Activated CD8-positive, alpha-beta memory T cell treated with anti-CD3 and anti-CD28 coated beads for 36 hours (primary cell): Measurements from ENCODE around the gene WDSUB1. TPM values are rescaled to one million over a fixed set of nuclear protein-coding genes. Genes with fewer than 3 reads are reported as not detected.

Source experiments
- CTCF ChIA-PET: fragments of 350-600 bp; sonication (Branson Sonifier 250); formaldehyde crosslinking; loops from one replicate; lab custom pipeline; 2021; ENCODE audit warnings: antibody characterized with exemption; lab: Charles Lee
- POLR2A ChIA-PET: fragments of 350-600 bp; sonication (Branson Sonifier 250); formaldehyde crosslinking; loops from one replicate; lab custom pipeline; 2021; ENCODE audit warnings: antibody characterized with exemption; lab: Charles Lee
- total RNA-seq, 2 experiments: library from RNA; stranded (reverse); gene quantifications; one replicate each; pipeline ENCODE4 v1.2.3, GENCODE V29; 2021

WDSUB1 gene
- total RNA-seq, 2 experiments from 2014 or later, result 5.3 to 5.8 TPM

DNA sequence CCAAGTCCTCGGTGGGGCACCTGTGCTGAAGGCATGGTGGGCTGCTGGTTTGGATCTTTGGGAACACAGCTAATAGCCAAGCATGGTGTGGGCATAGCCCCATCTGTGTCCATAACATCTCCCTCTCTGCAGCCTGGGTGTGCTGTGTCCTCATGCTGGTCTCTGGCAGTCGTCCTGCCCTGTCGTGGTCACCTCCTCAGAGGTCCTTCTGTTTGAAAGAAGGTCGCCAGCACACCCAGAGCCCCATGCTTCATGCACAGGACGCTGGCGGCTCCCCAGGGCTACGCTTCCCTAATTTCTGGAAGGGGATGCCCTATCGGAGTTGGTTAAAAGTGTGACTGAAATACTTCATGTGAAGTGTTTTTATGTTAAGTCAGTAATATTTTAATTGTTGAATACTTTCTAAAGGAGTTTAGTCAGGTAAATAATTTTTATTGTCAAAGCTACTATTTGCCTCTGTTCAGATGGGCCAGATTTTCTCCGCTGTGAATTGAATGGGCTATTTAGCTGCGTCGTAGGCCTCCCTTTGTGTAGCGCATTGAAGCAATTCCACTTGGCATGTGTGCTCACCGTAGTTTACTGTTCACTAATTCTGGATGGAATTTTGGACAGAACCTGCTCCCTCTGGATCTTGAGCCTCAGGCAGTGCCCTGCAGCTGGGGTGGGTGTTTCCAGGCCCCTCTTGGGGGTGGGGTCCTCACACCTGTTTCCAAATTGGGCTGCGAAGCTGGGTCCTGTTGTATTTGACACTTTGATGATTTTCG lies 81.9 kb downstream of the WDSUB1 start:
- ChIA-PET CTCF (no interaction called here), POLR2A (no interaction called here)

DNA sequence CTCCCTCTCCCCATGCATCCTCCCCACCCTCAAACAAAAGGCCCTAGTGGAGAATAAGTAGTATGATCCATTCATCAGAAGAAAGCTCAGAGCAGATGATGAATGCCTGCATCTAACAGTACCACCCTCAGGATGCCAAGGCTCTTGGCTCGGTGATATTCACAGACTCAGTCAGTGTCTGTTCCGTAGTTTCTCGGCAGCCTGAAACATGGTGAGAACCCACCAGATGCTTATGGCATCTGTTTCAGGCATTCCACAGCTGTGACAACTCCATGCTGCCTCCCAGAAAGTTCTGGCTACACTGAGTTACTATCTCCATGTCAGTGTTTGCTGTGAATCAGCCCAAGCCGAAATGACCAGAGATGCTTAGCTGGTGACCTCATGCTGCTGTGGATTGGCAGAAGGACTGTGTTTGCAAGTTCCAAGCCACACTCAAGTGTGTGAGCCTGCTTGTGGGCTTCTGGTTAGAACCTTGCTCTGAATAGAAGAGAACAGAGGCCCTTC lies 83.9 kb downstream of the WDSUB1 start:
- POLR2A ChIA-PET, result no interaction called here
- CTCF ChIA-PET, result no interaction called here

DNA sequence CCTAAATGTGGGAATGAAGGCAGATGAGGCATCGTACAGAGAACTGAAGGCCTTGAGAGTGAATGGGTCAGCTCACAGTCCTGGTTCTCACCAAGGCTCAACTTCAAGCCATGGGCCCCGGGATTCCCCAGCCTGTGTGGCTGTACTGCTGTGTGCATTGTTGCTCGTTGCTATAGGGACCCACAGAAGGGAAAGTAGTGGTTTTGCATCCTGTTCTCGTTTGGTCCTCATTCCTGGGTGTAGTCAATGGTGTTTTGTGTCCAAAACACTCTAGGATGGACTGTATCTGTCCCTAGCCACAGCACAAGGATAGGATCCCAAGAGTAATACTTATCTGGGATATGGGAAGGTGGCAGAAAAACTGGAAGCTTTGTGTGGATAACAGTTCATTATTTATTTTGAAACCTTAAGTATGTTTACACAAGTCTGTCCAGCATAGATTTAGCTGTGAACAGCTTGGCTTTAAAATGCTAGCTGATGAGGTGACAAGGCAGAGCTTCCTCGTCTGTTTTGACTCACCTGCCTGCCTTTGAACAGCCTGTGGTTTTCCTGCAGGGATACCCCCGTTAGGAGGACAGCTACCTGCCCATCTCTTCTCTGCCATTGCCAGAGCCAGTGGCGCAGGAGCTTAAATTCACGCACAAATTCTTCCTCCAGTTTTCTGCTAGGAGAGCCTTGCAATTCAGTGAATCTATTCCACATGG lies 85.0 kb downstream of the WDSUB1 start:
- ChIA-PET CTCF (no interaction called here), POLR2A (no interaction called here)

DNA sequence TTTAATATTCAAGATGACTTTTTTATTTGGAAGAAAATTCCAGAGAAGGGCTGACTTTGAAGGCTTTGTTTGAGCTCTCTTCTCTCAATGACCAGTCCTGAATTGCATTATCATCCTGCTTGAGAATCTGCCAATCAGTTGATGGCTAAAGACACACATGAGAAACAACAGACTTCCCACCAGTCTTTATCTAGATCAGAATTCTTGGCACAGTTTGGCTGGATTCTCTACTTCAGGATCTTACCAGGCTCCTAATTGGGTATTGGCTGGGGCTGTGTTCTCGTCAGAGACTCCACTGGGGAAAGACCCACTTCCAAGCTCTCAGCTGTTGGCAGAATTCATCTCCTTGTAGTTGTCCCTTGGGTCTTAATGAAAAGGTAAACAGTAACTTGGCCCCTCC lies 86.0 kb downstream of the WDSUB1 start:
- ChIA-PET POLR2A (no interaction called here), CTCF (no interaction called here)

DNA sequence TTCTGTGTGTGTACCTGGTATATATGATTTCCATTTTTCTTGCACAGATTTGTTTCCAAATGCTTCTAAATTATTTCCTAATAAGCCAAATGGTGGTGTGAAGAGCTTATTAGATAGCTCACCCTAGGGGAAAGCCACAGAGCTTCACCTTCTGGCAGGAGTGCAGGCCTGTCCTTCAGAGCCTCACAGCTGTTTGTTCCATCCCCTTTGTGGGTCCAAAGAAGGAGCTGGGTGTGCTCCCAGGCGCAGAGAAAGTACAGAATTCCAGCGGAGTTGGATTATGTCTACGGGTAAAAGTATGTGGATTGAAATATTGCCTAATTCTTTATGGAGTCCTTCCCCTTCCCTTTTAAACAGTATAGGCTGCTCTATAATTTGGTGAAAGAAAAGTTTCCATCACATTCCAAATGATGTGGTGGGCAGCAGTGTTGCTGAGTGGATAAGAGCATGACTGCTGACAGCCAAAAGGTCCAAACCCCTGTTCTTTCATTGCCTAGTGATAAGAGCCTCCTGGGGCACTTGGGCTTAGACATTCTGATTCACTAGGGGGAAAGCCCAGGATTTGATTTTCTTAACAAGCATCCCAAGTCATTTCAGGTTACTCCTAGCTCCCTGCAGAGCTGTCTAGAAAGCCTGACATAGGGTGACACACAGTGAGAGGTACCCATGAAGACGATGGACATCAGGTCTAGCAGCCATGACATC lies 86.6 kb downstream of the WDSUB1 start:
- ChIA-PET CTCF (no interaction called here), POLR2A (no interaction called here)

DNA sequence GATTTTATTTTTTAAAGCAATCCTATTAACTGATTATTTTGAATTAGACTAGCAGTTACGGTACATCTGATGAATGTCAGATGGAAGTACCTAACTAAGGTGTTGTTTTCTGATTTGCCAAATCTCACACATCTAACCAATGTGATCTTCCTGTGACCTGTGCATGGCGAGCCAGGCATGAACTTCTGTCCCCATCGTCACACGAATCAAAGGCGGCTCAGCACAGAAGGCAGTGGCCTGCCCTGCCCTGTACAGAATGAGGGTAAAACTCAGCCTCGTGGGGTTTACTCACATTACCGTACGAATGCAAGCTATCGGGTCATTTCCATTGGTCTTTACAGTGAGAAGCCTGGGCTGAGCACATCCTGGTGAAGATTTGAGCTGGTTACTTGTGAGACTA lies 87.3 kb downstream of the WDSUB1 start:
- POLR2A ChIA-PET, result no interaction called here
- CTCF ChIA-PET, result no interaction called here

DNA sequence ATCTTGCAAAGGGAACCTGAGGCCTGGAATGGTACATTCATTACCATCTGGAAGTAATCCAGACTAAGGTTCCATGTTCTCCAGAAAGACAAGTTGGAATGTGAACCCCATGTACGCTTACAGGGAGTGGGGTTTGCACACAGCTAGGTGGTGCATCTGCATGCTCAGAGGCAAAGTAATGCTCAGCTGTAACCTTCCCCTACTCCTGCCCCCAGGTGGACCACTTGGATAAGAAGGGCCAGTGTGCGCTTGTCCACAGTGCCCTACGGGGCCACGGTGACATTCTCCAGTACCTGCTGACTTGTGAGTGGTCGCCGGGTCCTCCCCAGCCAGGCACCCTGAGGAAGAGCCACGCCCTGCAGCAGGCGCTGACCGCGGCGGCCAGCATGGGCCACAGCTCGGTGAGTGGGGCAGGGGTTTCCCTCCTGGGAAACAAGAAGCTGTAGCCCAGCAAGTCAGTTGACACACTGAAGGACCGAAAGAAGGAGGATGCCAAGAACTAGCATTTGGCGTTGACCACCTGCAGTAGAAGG lies 90.0 kb downstream of the WDSUB1 start:
- ChIA-PET CTCF (no interaction called here), POLR2A (no interaction called here)

DNA sequence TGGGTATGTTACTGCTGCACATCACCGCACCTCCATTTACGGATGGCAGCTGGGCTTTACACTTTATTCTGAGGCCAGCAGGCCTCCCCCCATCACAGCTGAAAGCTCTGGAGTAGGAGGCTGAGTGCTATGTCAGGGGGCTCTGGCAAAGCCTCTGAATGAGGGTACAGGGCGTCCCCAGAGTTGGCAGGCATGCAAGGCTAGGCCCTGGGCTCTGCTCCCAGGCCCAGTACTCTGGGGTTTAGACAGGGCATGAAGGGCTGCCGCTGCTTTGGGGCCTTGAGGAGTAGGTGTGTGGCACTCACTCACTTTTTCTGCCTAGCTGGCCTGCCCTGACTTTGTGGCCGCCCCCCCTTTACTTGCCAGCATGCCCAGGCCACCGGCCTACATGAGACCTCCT lies 90.8 kb downstream of the WDSUB1 start:
- ChIA-PET CTCF (no interaction called here), POLR2A (no interaction called here)

DNA sequence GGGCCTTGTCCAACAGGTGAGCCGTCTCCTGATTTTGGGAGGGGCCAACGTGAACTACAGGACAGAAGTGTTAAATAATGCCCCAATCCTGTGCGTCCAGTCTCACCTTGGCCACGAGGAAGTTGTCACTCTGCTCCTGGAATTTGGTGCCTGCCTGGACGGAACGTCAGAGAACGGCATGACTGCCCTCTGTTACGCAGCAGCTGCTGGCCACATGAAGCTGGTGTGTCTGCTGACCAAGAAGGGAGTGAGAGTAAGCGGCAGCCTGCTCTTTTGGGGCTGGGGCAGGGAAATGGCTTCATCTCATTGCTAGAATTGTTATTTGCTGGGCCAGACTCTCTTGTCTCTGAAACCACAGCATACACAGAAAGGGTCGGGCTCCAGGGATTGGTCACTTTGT lies 92.3 kb downstream of the WDSUB1 start:
- ChIA-PET CTCF (no interaction called here), POLR2A (no interaction called here)

DNA sequence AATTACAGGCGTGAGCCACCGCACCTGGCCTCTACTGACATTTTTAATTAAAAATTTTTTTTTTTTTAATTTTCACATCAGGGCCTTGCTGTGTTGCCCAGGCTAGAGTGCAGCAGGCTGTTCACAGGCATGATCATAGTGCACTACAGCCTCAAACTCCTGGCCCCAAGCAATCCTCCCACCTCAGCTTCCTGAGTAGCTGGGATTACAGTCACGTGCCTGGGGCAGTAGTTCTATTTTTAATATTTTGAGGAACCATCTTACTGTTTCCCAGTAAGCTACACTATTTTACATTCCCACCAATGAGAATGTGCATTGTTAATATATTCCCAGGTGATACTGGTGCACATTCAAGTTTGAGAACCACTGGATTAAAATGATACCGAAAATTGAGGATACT lies 92.7 kb downstream of the WDSUB1 start:
- CTCF ChIA-PET, result no interaction called here
- POLR2A ChIA-PET, result no interaction called here

DNA sequence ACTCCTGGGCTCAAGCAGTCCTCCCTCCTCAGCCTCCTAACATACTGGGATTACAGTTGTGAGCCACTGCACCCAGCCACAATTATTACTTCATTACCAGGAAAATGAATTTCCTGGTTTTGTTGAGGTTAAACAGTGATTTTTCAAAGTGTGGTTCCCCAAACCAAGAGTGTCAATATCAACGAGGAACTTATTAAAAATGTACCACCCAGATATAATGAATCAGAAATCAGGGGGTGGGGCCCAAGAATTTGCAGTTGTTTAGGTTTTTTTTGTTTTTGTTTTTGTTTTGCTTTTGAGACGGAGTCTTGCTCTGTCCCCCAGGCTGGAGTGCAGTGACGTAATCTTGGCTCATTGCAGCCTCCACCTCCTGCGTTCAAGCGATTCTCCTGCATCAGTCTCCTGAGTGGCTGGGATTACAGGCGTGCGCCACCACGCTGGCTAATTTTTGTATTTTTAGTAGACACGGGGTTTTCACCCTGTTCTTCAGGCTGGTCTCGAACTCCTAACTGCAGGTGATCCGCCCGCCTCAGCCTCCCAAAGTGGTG lies 94.1 kb downstream of the WDSUB1 start:
- CTCF ChIA-PET, result no interaction called here
- POLR2A ChIA-PET, result no interaction called here

DNA sequence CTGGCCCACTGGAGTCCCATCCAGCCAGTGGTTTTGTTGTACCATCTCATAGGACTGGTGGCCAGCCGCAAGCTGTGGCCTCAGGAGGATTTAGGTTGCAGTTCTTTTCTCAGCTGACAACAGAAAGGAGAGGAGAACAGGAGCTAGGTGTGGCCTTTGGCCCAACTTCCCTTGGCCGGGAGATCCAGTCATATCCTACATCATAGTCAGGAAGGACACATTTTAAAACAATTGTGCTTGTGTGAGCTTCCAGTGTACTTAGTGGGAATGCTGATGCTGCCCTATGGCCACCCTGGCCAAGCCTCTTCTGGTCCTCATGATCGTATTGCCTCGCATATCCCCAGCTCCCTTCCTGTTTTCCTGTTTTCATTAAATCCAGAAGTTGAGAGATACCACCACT lies 98.1 kb downstream of the WDSUB1 start:
- POLR2A ChIA-PET, result no interaction called here
- CTCF ChIA-PET, result no interaction called here

DNA sequence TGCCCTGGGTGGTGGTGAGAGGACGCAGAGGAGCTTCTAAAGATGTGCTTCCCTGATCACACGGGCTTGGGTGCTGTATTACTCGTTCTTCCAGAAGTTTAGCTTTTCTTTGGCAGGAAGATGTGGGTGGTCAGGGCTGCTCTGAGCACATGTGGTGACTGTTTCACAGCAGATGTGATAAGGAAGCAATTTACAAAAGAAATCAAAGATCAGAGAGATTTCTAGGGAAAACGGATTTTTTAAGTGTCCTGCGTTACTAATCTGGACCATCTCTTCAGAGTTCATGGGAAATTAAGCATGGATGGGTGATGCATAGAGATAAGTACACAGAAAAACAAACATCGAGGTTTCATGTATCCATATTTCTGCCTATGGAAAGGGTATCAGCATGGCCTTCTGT lies 99.4 kb downstream of the WDSUB1 start:
- ChIA-PET CTCF (no interaction called here), POLR2A (no interaction called here)

DNA sequence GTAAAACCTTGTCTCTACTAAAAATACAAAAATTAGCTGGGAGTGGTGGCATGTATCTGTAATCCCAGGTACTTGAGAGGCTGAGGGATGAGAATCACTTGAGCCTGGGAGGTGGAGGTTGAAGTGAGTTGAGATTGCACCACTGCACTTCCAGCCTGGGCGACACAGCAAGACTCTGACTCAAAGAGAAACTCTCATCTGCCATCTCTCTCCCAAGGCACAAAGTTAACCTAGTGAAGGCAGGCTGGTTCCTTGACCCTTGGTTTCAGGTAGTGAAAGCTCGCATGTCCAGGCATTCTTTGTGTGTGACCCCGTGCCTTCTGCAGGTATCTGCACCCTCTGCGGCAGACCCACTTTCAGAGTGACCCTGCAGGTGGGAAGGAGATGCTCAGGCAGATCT lies 100.0 kb downstream of the WDSUB1 start:
- POLR2A ChIA-PET, result no interaction called here
- CTCF ChIA-PET, result no interaction called here
